Peyer's patch (tissue), 4 donors: Measurements from ENCODE around the gene GPBP1. TPM values are rescaled to one million over a fixed set of nuclear protein-coding genes. Genes with fewer than 3 reads are reported as not detected.

Experiments
- DNase-seq, 3 donors: peaks; one replicate each; pipeline ENCODE4 v3.0.0-alpha.2; 2017 to 2019
- H3K27ac ChIP-seq, 4 donors: fragments of 200-600 bp; sonication (generic); one replicate each; pipeline ENCODE4 v1.5.1; 2016 to 2019
- H3K27me3 ChIP-seq, 2 donors: fragments of 200-600 bp; sonication (generic); one replicate each; pipeline ENCODE4 v1.5.1; 2019
- H3K36me3 ChIP-seq, 3 donors: fragments of 200-600 bp; sonication (generic); one replicate each; pipeline ENCODE4 v1.5.1; 2016 to 2019
- H3K4me1 ChIP-seq, 4 donors: fragments of 200-600 bp; sonication (generic); one replicate each; pipeline ENCODE4 v1.5.1; 2016 to 2019
- H3K4me3 ChIP-seq, 4 donors: fragments of 200-600 bp; sonication (generic); 1 replicate in 3 of 4; 2 replicates in 1 of 4; pipeline ENCODE4 v1.5.1; 2016 to 2019; ENCODE audit warnings: mild to moderate bottlenecking in 1 of 4
- H3K9me3 ChIP-seq, 4 donors: fragments of 200-600 bp; sonication (generic); one replicate each; pipeline ENCODE4 v1.5.1; 2016 to 2019; ENCODE audit warnings: mild to moderate bottlenecking in 1 of 4
- CTCF ChIP-seq, 6 experiments: fragments of 450-650 bp in 4 of 6; fragments of 200-600 bp in 2 of 6; sonication (generic) in 1 of 6; IDR thresholded peaks; one replicate each; pipeline ENCODE4 v1.5.1; 2017 to 2019; ENCODE audit warnings: antibody characterized with exemption in 6 of 6, mild to moderate bottlenecking in 3 of 6, moderate library complexity in 1 of 6
- POLR2A ChIP-seq, 2 donors: fragments of 450-650 bp; IDR thresholded peaks; one replicate each; pipeline ENCODE4 v1.5.1; 2017; ENCODE audit warnings: antibody characterized with exemption in 2 of 2, mild to moderate bottlenecking in 2 of 2, moderate library complexity in 2 of 2
- total RNA-seq, 4 donors: library from RNA; depleted of rRNA; stranded (reverse); fragments of >200 nt; gene quantifications; one replicate each; pipeline ENCODE4 v1.1.0, GENCODE V29; 2016

The GPBP1 gene
- total RNA-seq, 4 donors from 2014 or later = 67.0 to 191 (median 81.7) TPM

GRCh38 chr5:57258052-57258451 is 84.2 kb downstream of the GPBP1 start:
- Histone ChIP-seq H3K27me3 (no peaks in the 10 kb centered on the region), H3K4me3 (no peak overlapping the region), H3K27ac (no peak overlapping the region), H3K4me1 (no peaks in the 10 kb centered on the region), H3K36me3 (peaks cover 0 to 91% (median 0%) of the 10 kb centered on the region in 3 donors), H3K9me3 (no peaks in the 10 kb centered on the region)
- TF ChIP-seq CTCF (IDR thresholded peaks at IDR 0.05) (no peak), POLR2A (IDR thresholded peaks at IDR 0.05) (no peak)
- DNase-seq = no peak

- no peak overlapping the region for H3K27ac ChIP-seq
- DNase-seq = no peak
- no peaks in the 10 kb centered on the region for H3K27me3 ChIP-seq
- no peaks in the 10 kb centered on the region for H3K4me1 ChIP-seq
- peaks cover 0 to 93% (median 0%) of the 10 kb centered on the region in 3 donors for H3K36me3 ChIP-seq
- no peaks in the 10 kb centered on the region for H3K9me3 ChIP-seq
- TF ChIP-seq CTCF (IDR thresholded peaks at IDR 0.05) = no peak
- no peak for TF ChIP-seq POLR2A (IDR thresholded peaks at IDR 0.05)
- no peak overlapping the region for H3K4me3 ChIP-seq
These were observed 85.1 kb downstream of the GPBP1 start for GRCh38 chr5:57258943-57259342.

- H3K36me3 ChIP-seq = peaks cover 0 to 90% (median 0%) of the 10 kb centered on the region in 3 donors
- no peak overlapping the region for H3K27ac ChIP-seq
- no peak overlapping the region for H3K4me3 ChIP-seq
- H3K9me3 ChIP-seq = no peaks in the 10 kb centered on the region
- TF ChIP-seq CTCF (IDR thresholded peaks at IDR 0.05) (no peak), POLR2A (IDR thresholded peaks at IDR 0.05) (no peak)
- H3K27me3 ChIP-seq = no peaks in the 10 kb centered on the region
- DNase-seq = no peak
- H3K4me1 ChIP-seq = no peaks in the 10 kb centered on the region
These were observed 85.8 kb downstream of the GPBP1 start for GRCh38 chr5:57259704-57260103.

- Histone ChIP-seq H3K27ac (no peak overlapping the region), H3K36me3 (peaks cover 0 to 64% (median 0%) of the 10 kb centered on the region in 3 donors), H3K27me3 (no peaks in the 10 kb centered on the region), H3K4me3 (no peak overlapping the region), H3K9me3 (no peaks in the 10 kb centered on the region), H3K4me1 (no peaks in the 10 kb centered on the region)
- TF ChIP-seq POLR2A (IDR thresholded peaks at IDR 0.05) (no peak), CTCF (IDR thresholded peaks at IDR 0.05) (no peak)
- no peak for DNase-seq
These were observed 88.7 kb downstream of the GPBP1 start for GRCh38 chr5:57262541-57262940.

GRCh38 chr5:57267805-57268204 is 93.9 kb downstream of the GPBP1 start:
- Histone ChIP-seq H3K4me3 (no peak overlapping the region), H3K27ac (no peak overlapping the region), H3K27me3 (no peaks in the 10 kb centered on the region), H3K36me3 (peaks cover 0 to 15% (median 0%) of the 10 kb centered on the region in 3 donors), H3K9me3 (no peaks in the 10 kb centered on the region), H3K4me1 (peaks cover 0 to under 1% (median 0%) of the 10 kb centered on the region in 4 donors)
- DNase-seq = no peak
- no peak for TF ChIP-seq POLR2A (IDR thresholded peaks at IDR 0.05)
- TF ChIP-seq CTCF (IDR thresholded peaks at IDR 0.05) = no peak

- TF ChIP-seq POLR2A (IDR thresholded peaks at IDR 0.05) (no peak), CTCF (IDR thresholded peaks at IDR 0.05) (no peak)
- H3K27ac ChIP-seq = no peak overlapping the region
- no peak for DNase-seq
- no peaks in the 10 kb centered on the region for H3K9me3 ChIP-seq
- H3K4me3 ChIP-seq = no peak overlapping the region
- no peaks in the 10 kb centered on the region for H3K36me3 ChIP-seq
- no peaks in the 10 kb centered on the region for H3K27me3 ChIP-seq
- H3K4me1 ChIP-seq = peaks cover 0 to 8% (median 0%) of the 10 kb centered on the region in 4 donors
These were observed 102.5 kb downstream of the GPBP1 start for GRCh38 chr5:57276353-57276752.
